Heart left ventricle (tissue), 16 donors: ENCODE data around the gene ATXN7L3B. TPM values are rescaled to one million over a fixed set of nuclear protein-coding genes. Genes with fewer than 3 reads are reported as not detected.

Experiments used
- ATAC-seq, 4 donors: fragments of 200-7000 bp; cut with Tn5 transposase; one replicate each; pipeline ENCODE4 v1.9.1; 2020 to 2022; ENCODE audit warnings: moderate library complexity in 4 of 4, mild to moderate bottlenecking in 3 of 4, moderate number of reproducible peaks in 1 of 4
- DNase-seq, 5 donors: peaks; one replicate each; pipeline ENCODE4 v3.0.0-alpha.2; 2020
- H3K27ac ChIP-seq, 12 donors: fragments of 200-600 bp; sonication (generic) in 4 of 12; one replicate each; pipeline versions ENCODE4 v1.5.0 to v1.8.0; 2016 to 2022; ENCODE audit warnings: mild to moderate bottlenecking in 2 of 12
- H3K27me3 ChIP-seq, 9 donors: fragments of 200-600 bp; sonication (generic) in 2 of 9; one replicate each; pipeline versions ENCODE4 v1.5.1 to v1.8.0; 2016 to 2022; ENCODE audit warnings: mild to moderate bottlenecking in 3 of 9
- H3K36me3 ChIP-seq, 9 donors: fragments of 200-600 bp; sonication (generic) in 2 of 9; one replicate each; pipeline versions ENCODE4 v1.5.0 to v1.8.0; 2018 to 2022; ENCODE audit warnings: mild to moderate bottlenecking in 2 of 9
- H3K4me1 ChIP-seq, 12 donors: fragments of 200-600 bp; sonication (generic) in 4 of 12; one replicate each; pipeline versions ENCODE4 v1.5.0 to v1.8.0; 2016 to 2022; ENCODE audit warnings: mild to moderate bottlenecking in 3 of 12
- H3K4me3 ChIP-seq, 12 donors: fragments of 200-600 bp; sonication (generic) in 4 of 12; one replicate each; pipeline versions ENCODE4 v1.5.0 to v1.8.0; 2017 to 2022; ENCODE audit warnings: mild to moderate bottlenecking in 9 of 12, moderate library complexity in 4 of 12
- H3K9me3 ChIP-seq, 12 donors: fragments of 200-600 bp; sonication (generic) in 4 of 12; one replicate each; pipeline versions ENCODE4 v1.5.0 to v1.8.0; 2016 to 2022; ENCODE audit warnings: mild to moderate bottlenecking in 1 of 12
- CTCF ChIP-seq, 12 donors: fragments of 200-600 bp; sonication (generic) in 4 of 12; IDR thresholded peaks; one replicate each; pipeline versions ENCODE4 v1.5.0 to v1.8.0; 2018 to 2022; ENCODE audit warnings: antibody characterized with exemption in 12 of 12, mild to moderate bottlenecking in 5 of 12
- POLR2A ChIP-seq, 2 donors: fragments of 450-650 bp; IDR thresholded peaks; one replicate each; pipeline ENCODE4 v1.6.1; 2017; ENCODE audit warnings: antibody characterized with exemption in 2 of 2, mild to moderate bottlenecking in 2 of 2, moderate library complexity in 2 of 2
- WGBS, 4 donors: extraction: QIAGEN DNeasy Blood & Tissue Kit in 2 of 4; methylation state at CpG; one replicate each; pipeline versions ENCODE4 v1.1.5 to v1.1.7; 2013 to 2018; 5-methylcytosine and 5-hydroxymethylcytosine counted together
- intact Hi-C, 10 donors: fragments of 100-400 bp; cut with DNase I; formaldehyde crosslinking; loops; one replicate each; pipeline versions ENCODE4 v1.11.1 to v1.14.2; 2022
- polyA plus RNA-seq, 2 donors: library from polyadenylated mRNA; stranded (reverse); fragments of 200-250 nt; gene quantifications; one replicate each; pipeline ENCODE4 v1.2.3, GENCODE V29; 2013
- total RNA-seq, 9 donors: library from RNA; depleted of rRNA in 2 of 9; stranded (reverse); fragments of >200 nt in 2 of 9; fragmentation: NEBNext Ultra II Directional in 3 of 9; extraction: Animal tissue kit (Norgen Biotek cat#: 25700) in 3 of 9; gene quantifications; one replicate each; pipeline versions ENCODE4 v1.1.0 to v1.2.4, GENCODE V29; 2016 to 2023
- donor health status: ischemic (EF 13 %, LVEDD 7.1; RV severe dilation, severe dysfunction).
- donor health status: healthy with polysubstance abuse.
- donor health status: DM: no; HTN: yes; CAD: no.
- donor health status: DM: no; HTN: no; CAD: no.
- donor health status: ischemic (EF 25% LVEDD 6.9; RV normal size, moderate dysfunction).
- donor health status: ischemic (EF 25% LVEDD 5.7; RV mildly dilated, moderate dysfunction).
- donor health status: healthy.
- donor health status: DM: yes; HTN: yes; CAD: no.
- donor health status: ischemic (EF 35%, LVEDD 5.7; RV mildly dilated, moderate dysfunction).
- donor health status: nonischemic (EF 11% LVEDD 7.7; RV severe dilation, severe dysfunction).
- donor health status: DM: yes; HTN: yes; CAD: no.
- donor health status: PGD.
- donor health status: ischemic (EF 29% LVEDD 5.4; RV normal size, mild dysfunction).
- donor health status: nonischemic (EF 23%, LVEDD 6.1; RV moderate dilation, normal function).

The ATXN7L3B gene
- total and polyA plus RNA-seq, 11 donors = 7.0 to 25.5 (median 22.1) TPM

- Histone ChIP-seq H3K27me3 (peaks cover 0 to 11% (median 0%) of the 10 kb centered on the region in 9 donors), H3K36me3 (no peaks in the 10 kb centered on the region), H3K27ac (no peak overlapping the region), H3K4me1 (no peaks in the 10 kb centered on the region), H3K9me3 (no peaks in the 10 kb centered on the region), H3K4me3 (no peak overlapping the region)
- DNase-seq (no peak), ATAC-seq (no peak)
- intact Hi-C loops = no loop called here
- no peak for TF ChIP-seq CTCF (IDR thresholded peaks at IDR 0.05)
- no peak for TF ChIP-seq POLR2A (IDR thresholded peaks at IDR 0.05)
Observed at GRCh38 chr12:74509886-74510285, 27.7 kb upstream of the ATXN7L3B start.

- Histone ChIP-seq H3K4me3 (no peak overlapping the region), H3K27ac (no peak overlapping the region), H3K9me3 (no peaks in the 10 kb centered on the region), H3K27me3 (peaks cover 0 to 11% (median 0%) of the 10 kb centered on the region in 9 donors), H3K36me3 (no peaks in the 10 kb centered on the region), H3K4me1 (no peaks in the 10 kb centered on the region)
- DNase-seq (no peak), ATAC-seq (no peak)
- TF ChIP-seq POLR2A (IDR thresholded peaks at IDR 0.05) (no peak), CTCF (IDR thresholded peaks at IDR 0.05) (no peak)
- WGBS, 4 donors = 85 to 89% (median 87%) methylated on average over 13 to 15 of the region's 15 CpGs
- intact Hi-C loops = no loop called here
Observed at GRCh38 chr12:74514098-74514872, 23.4 kb upstream of the ATXN7L3B start.

- no peaks in the 10 kb centered on the region for H3K9me3 ChIP-seq
- no peak overlapping the region for H3K4me3 ChIP-seq
- no peaks in the 10 kb centered on the region for H3K4me1 ChIP-seq
- intact Hi-C loops = no loop called here
- DNase-seq = no peak
- no peak for ATAC-seq
- H3K36me3 ChIP-seq = no peaks in the 10 kb centered on the region
- no peaks in the 10 kb centered on the region for H3K27me3 ChIP-seq
- H3K27ac ChIP-seq = no peak overlapping the region
- no peak for TF ChIP-seq POLR2A (IDR thresholded peaks at IDR 0.05)
- no peak for TF ChIP-seq CTCF (IDR thresholded peaks at IDR 0.05)
- 19 to 27% (median 24%) methylated on average over 2 of the region's 2 CpGs for WGBS, 4 donors
Observed at GRCh38 chr12:74515849-74516248, 21.8 kb upstream of the ATXN7L3B start.

GRCh38 chr12:74526535-74526934 lies 11.1 kb upstream of the ATXN7L3B start:
- WGBS, 4 donors = 83 to 92% (median 89%) methylated on average over 2 of the region's 2 CpGs
- peaks cover 0 to 5% (median 0%) of the 10 kb centered on the region in 9 donors for H3K27me3 ChIP-seq
- DNase-seq = no peak
- no peak for ATAC-seq
- TF ChIP-seq POLR2A (IDR thresholded peaks at IDR 0.05) = no peak
- no peak for TF ChIP-seq CTCF (IDR thresholded peaks at IDR 0.05)
- intact Hi-C loops = no loop called here
- H3K4me1 ChIP-seq = no peaks in the 10 kb centered on the region
- no peaks in the 10 kb centered on the region for H3K36me3 ChIP-seq
- no peak overlapping the region for H3K4me3 ChIP-seq
- H3K9me3 ChIP-seq = no peaks in the 10 kb centered on the region
- no peak overlapping the region for H3K27ac ChIP-seq
